Loucy (cell line): ENCODE results near the gene CEPT1.

Source experiments
- CTCF ChIP-seq: fragments of 200-600 bp; sonication (generic); conservative IDR thresholded peaks from 2 replicates; pipeline ENCODE4 v1.5.1; 2014; ENCODE audit warnings: mild to moderate bottlenecking, antibody characterized with exemption, low read length
- EZH2phosphoT487 ChIP-seq: fragments of 200-600 bp; IDR thresholded peaks from 2 replicates; pipeline ENCODE4 v1.6.1; 2018; ENCODE audit warnings: antibody characterized with exemption, mild to moderate bottlenecking, moderate library complexity, borderline replicate concordance

GRCh38 chr1:111145542-111145941 lies 5.5 kb downstream of the CEPT1 start:
- TF ChIP-seq CTCF (no peak), EZH2phosphoT487 (no peak)
